Posterior vena cava (tissue), 2 donors: ENCODE data around the gene SELENOV. TPM values are rescaled to one million over a fixed set of nuclear protein-coding genes. Genes with fewer than 3 reads are reported as not detected.
"Not testable (repeated sequence)": the region's sequence is repeated elsewhere in the genome, so short reads cannot be mapped to it uniquely, and the experiment has no call there.

Source experiments
- DNase-seq: peaks from one replicate; pipeline ENCODE4 v3.0.0-alpha.2; 2020; ENCODE audit warnings: low spot score
- intact Hi-C, 2 donors: fragments of 100-400 bp; cut with DNase I; formaldehyde crosslinking; loops; one replicate each; pipeline versions ENCODE4 v1.14.1 to v1.14.2; 2022 to 2023
- long read RNA-seq, 2 donors: library from polyadenylated mRNA; unstranded; transcript quantifications; one replicate each; pipeline ENCODE4 v2.0.0, GENCODE V29; 2020 to 2021
- total RNA-seq, 2 donors: library from RNA; stranded (reverse); fragmentation: NEBNext Ultra II Directional; extraction: Animal tissue kit (Norgen Biotek cat#: 25700); gene quantifications; one replicate each; pipeline ENCODE4 v1.2.1, GENCODE V29; 2021
- donor health status: DM: yes; HTN: yes; CAD: no.
- donor health status: DM: yes; HTN: yes; CAD: no.

Gene SELENOV, protein sequence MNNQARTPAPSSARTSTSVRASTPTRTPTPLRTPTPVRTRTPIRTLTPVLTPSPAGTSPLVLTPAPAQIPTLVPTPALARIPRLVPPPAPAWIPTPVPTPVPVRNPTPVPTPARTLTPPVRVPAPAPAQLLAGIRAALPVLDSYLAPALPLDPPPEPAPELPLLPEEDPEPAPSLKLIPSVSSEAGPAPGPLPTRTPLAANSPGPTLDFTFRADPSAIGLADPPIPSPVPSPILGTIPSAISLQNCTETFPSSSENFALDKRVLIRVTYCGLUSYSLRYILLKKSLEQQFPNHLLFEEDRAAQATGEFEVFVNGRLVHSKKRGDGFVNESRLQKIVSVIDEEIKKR
- total RNA-seq = not detected
- long read RNA-seq, donor 1 = 0 reads
- long read RNA-seq, donor 2 = 0 reads

DNA sequence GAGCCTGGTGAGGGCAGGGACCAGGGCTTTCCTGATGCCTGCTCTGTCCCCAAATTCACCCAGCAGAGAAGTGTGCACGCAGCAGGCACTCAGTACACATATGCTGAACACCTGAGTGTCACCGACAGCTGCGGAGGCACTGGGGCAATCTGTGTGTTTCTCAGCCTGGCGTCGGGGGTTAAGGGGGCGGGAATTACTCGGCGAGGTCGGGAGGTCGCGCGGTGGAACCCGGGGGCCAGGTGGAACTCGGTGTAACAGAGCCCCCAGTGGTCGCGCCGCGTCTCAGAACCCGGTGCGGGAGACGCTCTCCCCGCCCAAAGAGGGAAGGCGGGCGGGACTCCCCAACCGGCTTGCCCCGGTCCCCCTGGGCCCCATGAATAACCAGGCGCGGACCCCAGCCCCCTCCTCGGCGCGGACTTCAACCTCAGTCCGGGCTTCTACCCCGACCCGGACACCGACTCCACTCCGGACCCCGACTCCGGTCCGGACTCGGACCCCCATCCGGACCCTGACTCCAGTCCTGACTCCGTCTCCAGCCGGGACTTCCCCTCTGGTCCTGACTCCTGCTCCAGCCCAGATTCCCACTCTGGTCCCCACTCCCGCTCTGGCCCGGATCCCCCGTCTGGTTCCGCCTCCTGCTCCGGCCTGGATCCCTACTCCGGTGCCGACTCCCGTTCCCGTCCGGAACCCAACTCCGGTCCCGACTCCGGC lies at the start of gene SELENOV:
TSS of gene SELENOV (plus strand) at position 300 of the 711 bp plus-strand sequence. CDS start at position 374, 74 bp downstream.
- intact Hi-C loops = no loop called here

DNA sequence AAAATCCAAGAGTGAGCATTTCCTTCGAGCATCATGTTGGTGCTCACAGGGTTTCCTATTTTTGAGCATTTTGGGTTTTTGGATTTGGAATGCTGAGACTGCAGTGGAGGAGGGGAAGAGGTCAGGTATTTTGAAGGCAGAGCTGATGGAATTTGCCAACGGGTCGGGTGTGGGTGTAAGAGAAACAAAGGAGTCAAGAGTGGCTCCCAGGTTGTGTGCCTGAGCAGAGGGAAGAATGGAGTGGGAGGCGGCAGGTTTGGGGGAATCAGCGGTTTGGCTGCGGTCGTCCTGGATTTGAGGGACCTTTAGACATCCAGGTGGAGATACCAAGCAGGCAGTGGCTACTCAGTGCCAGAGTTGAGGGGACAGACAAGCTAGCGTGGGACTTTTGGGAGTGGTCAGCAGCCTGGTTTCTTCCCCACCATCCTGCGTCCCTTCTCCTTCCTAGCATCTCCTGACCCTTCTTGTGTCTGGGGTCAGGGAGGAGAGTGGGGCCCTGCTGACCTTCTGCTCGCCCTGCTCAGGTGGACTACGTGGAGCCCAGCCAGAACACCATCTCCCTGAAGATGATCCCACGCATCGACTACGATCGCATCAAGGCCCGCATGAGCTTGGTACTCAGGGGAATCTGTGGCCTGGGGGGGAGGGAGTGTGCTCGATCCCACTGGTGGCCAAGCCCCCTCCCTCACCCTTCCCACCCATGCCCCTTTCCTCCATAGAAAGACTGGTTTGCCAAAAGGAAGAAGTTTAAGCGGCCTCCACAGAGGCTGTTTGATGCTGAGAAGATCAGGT lies 48.8 kb upstream of the SELENOV start:
- no peak for DNase-seq
- intact Hi-C loops = no loop called here

More for the DNA sequence above, at the start of gene SELENOV:
- DNase-seq = no peak

- no peak for DNase-seq
- intact Hi-C loops = no loop called here
These were observed 47.0 kb upstream of the SELENOV start for GRCh38 chr19:39467941-39468340.

- intact Hi-C loops = no loop called here
- no peak for DNase-seq
These were observed 45.9 kb upstream of the SELENOV start for GRCh38 chr19:39469036-39469435.

DNA sequence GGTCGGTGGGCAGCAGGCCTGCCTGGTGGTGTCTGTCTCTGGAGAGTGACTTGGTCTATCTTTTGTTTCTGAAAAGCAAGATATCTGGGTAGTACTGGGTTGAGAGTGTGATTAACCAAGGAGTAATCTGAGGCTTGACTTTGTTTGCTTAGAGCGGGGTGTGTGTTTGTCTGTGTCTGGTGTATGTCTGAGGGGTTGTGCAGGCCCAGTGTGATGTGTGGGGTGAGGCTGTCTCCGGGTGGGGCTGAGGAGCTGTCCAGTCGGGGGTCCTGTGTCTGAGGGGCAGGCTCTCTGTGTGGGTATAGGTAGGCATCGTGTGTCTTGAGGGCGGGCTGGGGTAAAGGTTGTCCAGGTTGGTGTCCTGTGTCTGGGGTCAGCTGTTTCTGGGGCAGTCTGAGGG lies 45.4 kb upstream of the SELENOV start:
- DNase-seq = no peak
- intact Hi-C loops = no loop called here

GRCh38 chr19:39470724-39471339 lies 44.1 kb upstream of the SELENOV start:
- no peak for DNase-seq
- intact Hi-C loops = no loop called here

DNA sequence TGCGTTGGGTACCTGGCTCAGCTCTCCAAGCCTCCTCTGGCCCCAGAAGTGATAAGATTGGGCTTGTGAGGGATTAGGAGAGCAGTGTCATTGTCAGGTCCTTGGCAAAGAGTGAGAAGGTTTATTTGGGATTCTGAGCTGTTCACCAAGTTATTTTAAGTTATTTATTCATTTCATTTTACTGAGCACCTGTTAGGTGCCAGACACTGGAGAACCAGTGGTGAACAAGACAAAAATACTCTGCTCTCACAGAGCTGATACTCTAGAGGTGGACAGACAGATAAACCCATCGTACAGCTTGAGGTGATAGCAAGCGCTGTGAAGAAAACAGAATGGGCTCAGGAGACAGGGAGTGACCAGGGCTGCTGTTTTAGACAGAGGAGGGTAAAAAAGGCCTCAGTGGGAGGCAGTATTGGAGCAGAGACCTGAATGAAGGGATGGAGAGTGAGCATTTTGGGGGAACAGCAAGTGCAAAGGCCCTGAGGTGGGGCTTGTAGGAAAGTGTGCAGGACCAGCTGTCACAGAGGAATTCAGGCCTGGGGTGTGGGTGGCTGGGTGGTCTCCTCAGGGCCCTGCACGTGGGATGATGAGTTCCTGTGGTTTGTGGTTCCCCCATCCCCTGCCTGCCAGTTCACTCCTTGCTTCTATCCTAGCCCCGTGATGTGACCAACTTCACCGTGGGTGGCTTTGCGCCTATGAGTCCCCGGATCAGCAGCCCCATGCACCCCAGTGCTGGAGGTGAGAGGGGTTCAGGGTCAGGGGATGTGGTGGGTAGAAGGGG lies 43.0 kb upstream of the SELENOV start:
- no peak for DNase-seq
- intact Hi-C loops = no loop called here

DNA sequence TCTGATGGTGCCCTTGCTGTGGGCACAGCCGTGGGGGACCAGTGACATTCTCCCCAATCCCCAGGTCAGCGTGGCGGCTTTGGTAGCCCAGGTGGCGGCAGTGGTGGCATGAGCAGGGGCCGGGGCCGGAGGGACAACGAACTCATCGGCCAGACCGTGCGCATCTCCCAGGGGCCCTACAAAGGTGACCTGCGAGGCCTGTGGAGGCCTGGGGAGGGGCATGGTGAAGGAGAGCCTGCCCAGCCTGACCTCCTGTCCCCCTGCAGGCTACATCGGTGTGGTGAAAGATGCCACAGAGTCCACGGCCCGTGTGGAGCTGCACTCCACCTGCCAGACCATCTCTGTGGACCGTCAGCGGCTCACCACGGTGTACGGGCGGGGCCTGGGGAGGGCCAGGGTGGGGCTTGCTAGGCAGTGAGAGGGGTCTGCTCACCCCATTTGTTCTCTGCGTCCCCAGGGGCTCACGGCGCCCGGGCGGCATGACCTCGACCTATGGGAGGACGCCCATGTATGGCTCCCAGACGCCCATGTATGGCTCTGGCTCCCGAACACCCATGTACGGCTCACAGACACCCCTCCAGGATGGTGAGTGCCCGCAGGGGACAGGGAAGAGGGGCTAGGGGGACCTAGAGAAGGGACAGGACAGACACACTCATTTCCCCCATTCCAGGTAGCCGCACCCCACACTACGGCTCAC lies 42.0 kb upstream of the SELENOV start:
- DNase-seq = no peak
- intact Hi-C loops = no loop called here

DNA sequence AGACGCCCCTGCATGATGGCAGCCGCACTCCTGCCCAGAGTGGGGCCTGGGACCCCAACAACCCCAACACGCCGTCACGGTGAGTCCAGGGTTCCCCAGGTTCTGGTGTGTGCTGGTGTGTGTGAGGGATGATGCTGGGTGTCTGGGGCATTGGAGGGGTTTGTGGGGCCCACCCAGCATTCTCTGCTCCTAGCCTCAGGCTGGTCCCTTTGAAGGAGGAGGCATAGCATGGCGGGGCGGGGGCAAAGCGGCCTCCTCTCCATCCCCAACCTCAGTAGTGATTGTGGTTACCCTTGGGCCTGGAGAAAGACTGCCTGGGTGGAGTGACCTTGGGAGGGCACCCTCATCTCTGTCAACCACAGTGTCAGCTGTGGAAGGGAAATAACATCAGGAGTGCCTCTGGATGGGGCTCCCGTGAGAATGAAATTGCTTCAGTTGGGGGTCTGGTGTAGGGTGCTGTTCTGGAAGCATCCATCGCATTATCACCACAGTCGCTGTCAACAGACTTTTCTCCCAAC lies 41.4 kb upstream of the SELENOV start:
- no peak for DNase-seq
- intact Hi-C loops = no loop called here

DNA sequence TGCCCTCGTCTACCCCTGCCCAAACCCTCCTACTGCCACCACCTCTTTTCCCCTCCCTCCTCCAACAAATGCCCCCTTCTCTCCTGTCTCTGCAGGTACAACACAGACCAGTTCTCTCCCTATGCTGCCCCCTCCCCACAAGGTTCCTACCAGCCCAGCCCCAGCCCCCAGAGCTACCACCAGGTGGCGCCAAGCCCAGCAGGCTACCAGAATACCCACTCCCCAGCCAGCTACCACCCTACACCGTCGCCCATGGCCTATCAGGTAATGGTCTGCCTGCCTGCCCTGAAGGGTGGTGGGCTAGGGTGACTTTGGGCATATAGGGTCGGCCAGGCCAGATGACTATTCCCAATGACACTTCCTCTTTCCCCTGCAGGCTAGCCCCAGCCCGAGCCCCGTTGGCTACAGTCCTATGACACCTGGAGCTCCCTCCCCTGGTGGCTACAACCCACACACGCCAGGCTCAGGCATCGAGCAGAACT lies 40.8 kb upstream of the SELENOV start:
- intact Hi-C loops = no loop called here
- no peak for DNase-seq

- intact Hi-C loops = no loop called here
- no peak for DNase-seq
These were observed 39.2 kb upstream of the SELENOV start for GRCh38 chr19:39475748-39476147.

DNA sequence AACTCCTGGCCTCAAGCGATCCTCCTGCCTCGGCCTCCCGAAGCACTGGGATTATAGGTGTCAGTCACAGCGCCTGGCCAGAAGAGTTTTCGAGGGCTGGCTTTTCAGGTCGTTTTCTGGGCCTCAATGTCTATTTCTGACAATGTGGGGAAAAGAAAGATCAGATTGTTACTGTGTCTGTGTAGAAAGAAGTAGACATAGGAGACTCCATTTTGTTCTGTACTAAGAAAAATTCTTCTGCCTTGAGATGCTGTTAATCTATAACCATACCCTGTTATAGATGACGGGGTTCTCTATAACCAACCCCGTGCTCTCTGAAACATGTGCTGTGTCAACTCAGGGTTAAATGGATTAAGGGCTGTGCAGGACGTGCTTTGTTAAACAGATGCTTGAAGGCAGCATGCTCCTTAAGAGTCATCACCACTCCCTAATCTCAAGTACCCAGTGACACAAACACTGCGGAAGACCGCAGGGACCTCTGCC lies 35.6 kb upstream of the SELENOV start:
- DNase-seq, intact Hi-C loops: not testable (repeated sequence)

DNA sequence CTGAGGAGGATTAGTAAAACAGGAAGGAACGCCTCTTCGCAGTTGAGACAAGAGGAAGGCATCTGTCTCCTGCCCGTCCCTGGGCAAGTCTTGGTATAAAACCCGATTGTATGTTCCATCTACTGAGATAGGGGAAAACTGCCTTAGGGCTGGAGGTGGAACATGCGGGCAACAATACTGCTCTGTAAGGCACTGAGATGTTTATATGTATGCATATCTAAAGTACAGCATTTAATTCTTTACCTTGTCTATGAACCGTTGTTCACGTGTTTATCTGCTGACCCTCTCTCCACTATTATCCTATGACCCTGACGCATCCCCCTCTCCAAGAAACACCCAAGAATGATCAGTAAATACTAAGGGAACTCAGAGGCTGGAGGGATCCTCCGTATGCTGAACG lies 35.0 kb upstream of the SELENOV start:
- intact Hi-C loops = no loop called here
- DNase-seq = no peak

- DNase-seq = peak; percentile 99
- intact Hi-C loops = no loop called here
These were observed 34.4 kb upstream of the SELENOV start, which contains the start of gene TIMM50 for GRCh38 chr19:39480337-39481228. Gene TIMM50 (plus strand): TSS chr19:39480838. CDS start chr19:39480854, 16 bp downstream.

DNA sequence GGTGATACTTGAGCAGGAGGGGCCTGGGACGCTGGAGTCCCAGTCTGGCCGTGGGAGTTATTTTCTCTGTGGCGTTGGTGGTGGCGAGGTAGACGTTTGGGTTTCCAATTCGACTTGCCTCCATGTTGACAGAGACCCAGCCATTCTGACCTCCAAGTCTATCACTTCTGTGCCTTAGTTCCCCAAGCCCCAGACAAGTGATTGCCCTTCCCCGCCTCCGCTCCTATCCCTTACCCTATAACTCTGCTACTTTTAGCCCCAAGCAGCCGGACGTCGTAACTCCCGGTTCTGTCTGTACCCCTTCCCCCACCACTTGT lies 33.8 kb upstream of the SELENOV start:
- intact Hi-C loops = no loop called here
- no peak for DNase-seq

GRCh38 chr19:39481676-39482075 lies 33.3 kb upstream of the SELENOV start:
- intact Hi-C loops = loop anchor here in 1 of 2 donors (1.0 kb wide), 1 partner anchor 42 kb away; no protein-coding TSS in a partner anchor
- no peak for DNase-seq

- no peak for DNase-seq
- intact Hi-C loops = no loop called here
These were observed 31.8 kb upstream of the SELENOV start for GRCh38 chr19:39483141-39483540.
